Lower lobe of right lung (tissue), 2 donors: ENCODE data around the gene ELAVL1. TPM values are rescaled to one million over a fixed set of nuclear protein-coding genes. Genes with fewer than 3 reads are reported as not detected.
A peak's percentile ranks its signal among the peaks of the same experiment; 100 is the strongest.

Experiments
- ATAC-seq, 2 donors: fragments of 200-7000 bp; cut with Tn5 transposase; one replicate each; pipeline ENCODE4 v1.9.1; 2020 to 2022; ENCODE audit warnings: mild to moderate bottlenecking in 2 of 2, moderate library complexity in 2 of 2
- DNase-seq: peaks from one replicate; pipeline ENCODE4 v3.0.0-alpha.2; 2020
- H3K27ac ChIP-seq: fragments of 200-600 bp; one replicate; pipeline ENCODE4 v1.8.0; 2022
- H3K27me3 ChIP-seq: fragments of 200-600 bp; one replicate; pipeline ENCODE4 v1.8.0; 2022; ENCODE audit warnings: low read depth
- H3K36me3 ChIP-seq: fragments of 200-600 bp; one replicate; pipeline ENCODE4 v1.8.0; 2022; ENCODE audit warnings: mild to moderate bottlenecking
- H3K4me1 ChIP-seq: fragments of 200-600 bp; one replicate; pipeline ENCODE4 v1.8.0; 2022
- H3K4me3 ChIP-seq: fragments of 200-600 bp; one replicate; pipeline ENCODE4 v1.8.0; 2022; ENCODE audit warnings: mild to moderate bottlenecking
- H3K9me3 ChIP-seq: fragments of 200-600 bp; one replicate; pipeline ENCODE4 v1.8.0; 2022
- CTCF ChIP-seq: fragments of 200-600 bp; IDR thresholded peaks from one replicate; pipeline ENCODE4 v1.8.0; 2022; ENCODE audit warnings: antibody characterized with exemption, mild to moderate bottlenecking
- intact Hi-C: fragments of 100-400 bp; cut with DNase I; formaldehyde crosslinking; loops from one replicate; pipeline ENCODE4 v1.11.0; 2022
- total RNA-seq: library from RNA; stranded (reverse); fragmentation: NEBNext Ultra II Directional; extraction: Animal tissue kit (Norgen Biotek cat#: 25700); gene quantifications from one replicate; pipeline ENCODE4 v1.2.1, GENCODE V29; 2021
- donor health status: DM: no; HTN: yes; CAD: no; lungs with severe emphysema.

ELAVL1 gene
- total RNA-seq, 1 donor from 2014 or later, result 66.3 TPM

GRCh38 chr19:8000298-8001038 is 5.0 kb downstream of the ELAVL1 start:
- TF ChIP-seq CTCF, result no peak
- intact Hi-C loops, result no loop called here
- Histone ChIP-seq H3K27me3 (no peaks in the 10 kb centered on the region), H3K9me3 (no peaks in the 10 kb centered on the region), H3K36me3 (peaks cover 11% of the 10 kb centered on the region), H3K27ac (peak overlapping the region; percentile 73), H3K4me1 (peaks cover 66% of the 10 kb centered on the region), H3K4me3 (no peak overlapping the region)
- no peak for ATAC-seq
- no peak for DNase-seq

DNA sequence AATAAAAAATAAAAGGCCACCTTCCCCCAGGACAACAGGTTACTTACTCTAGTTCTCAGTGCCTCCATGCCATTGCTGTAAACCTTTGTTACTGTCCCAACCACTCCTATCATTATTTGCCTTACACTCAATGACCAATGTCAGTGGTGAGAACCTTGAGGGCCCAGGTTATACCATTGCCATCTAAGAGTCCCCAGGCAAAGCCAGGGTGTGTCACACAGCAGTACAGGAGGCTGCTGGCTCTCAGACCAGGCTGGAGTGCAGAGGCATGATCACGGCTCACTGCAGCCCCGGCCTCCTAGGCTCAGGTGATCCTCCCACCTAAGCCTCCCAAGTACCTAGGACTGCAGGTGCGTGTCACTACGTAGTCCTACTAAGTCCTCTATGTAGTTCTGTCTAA is 6.1 kb downstream of the ELAVL1 start:
- Histone ChIP-seq H3K36me3 (peaks cover 11% of the 10 kb centered on the region), H3K27ac (no peak overlapping the region), H3K4me1 (peaks cover 61% of the 10 kb centered on the region), H3K27me3 (no peaks in the 10 kb centered on the region), H3K9me3 (no peaks in the 10 kb centered on the region), H3K4me3 (no peak overlapping the region)
- TF ChIP-seq CTCF, result no peak
- DNase-seq, result no peak
- intact Hi-C loops, result no loop called here
- peak; percentile 36 to 44 for ATAC-seq

GRCh38 chr19:7997809-7998480 is 7.5 kb downstream of the ELAVL1 start:
- peaks cover 11% of the 10 kb centered on the region for H3K36me3 ChIP-seq
- H3K4me3 ChIP-seq, result no peak overlapping the region
- ATAC-seq (no peak), DNase-seq (no peak)
- H3K27ac ChIP-seq, result no peak overlapping the region
- H3K9me3 ChIP-seq, result no peaks in the 10 kb centered on the region
- TF ChIP-seq CTCF, result no peak
- H3K27me3 ChIP-seq, result no peaks in the 10 kb centered on the region
- intact Hi-C loops, result no loop called here
- H3K4me1 ChIP-seq, result peaks cover 52% of the 10 kb centered on the region

- no peaks in the 10 kb centered on the region for H3K9me3 ChIP-seq
- intact Hi-C loops, result no loop called here
- peaks cover 41% of the 10 kb centered on the region for H3K4me1 ChIP-seq
- H3K27ac ChIP-seq, result no peak overlapping the region
- H3K4me3 ChIP-seq, result no peak overlapping the region
- H3K27me3 ChIP-seq, result no peaks in the 10 kb centered on the region
- H3K36me3 ChIP-seq, result peaks cover 11% of the 10 kb centered on the region
- no peak for TF ChIP-seq CTCF
- DNase-seq (no peak), ATAC-seq (no peak)
These were observed 8.6 kb downstream of the ELAVL1 start for GRCh38 chr19:7996883-7997282.

- H3K36me3 ChIP-seq, result peaks cover 20% of the 10 kb centered on the region
- peaks cover 30% of the 10 kb centered on the region for H3K4me1 ChIP-seq
- intact Hi-C loops, result no loop called here
- no peaks in the 10 kb centered on the region for H3K9me3 ChIP-seq
- no peaks in the 10 kb centered on the region for H3K27me3 ChIP-seq
- DNase-seq, result no peak
- H3K4me3 ChIP-seq, result no peak overlapping the region
- no peak for ATAC-seq
- no peak overlapping the region for H3K27ac ChIP-seq
- no peak for TF ChIP-seq CTCF
These were observed 9.7 kb downstream of the ELAVL1 start for GRCh38 chr19:7995810-7996158.
